Activated naive CD8-positive, alpha-beta T cell treated with anti-CD3 and anti-CD28 coated beads, Interleukin-2, amount 10 ng/mL, durations not matched to agents 7 days and 5 days (primary cell): ENCODE results near the gene RRP1. TPM values are rescaled to one million over a fixed set of nuclear protein-coding genes. Genes with fewer than 3 reads are reported as not detected.

ENCODE experiments used
- ATAC-seq: fragments of 150-1000 bp; cut with Tn5 transposase; one replicate; pipeline ENCODE4 v1.10.0; 2021; ENCODE audit warnings: low read depth, moderate library complexity
- POLR2A ChIA-PET: fragments of 350-600 bp; sonication (Branson Sonifier 250); formaldehyde crosslinking; loops from one replicate; lab custom pipeline; 2021; ENCODE audit warnings: antibody characterized with exemption; lab: Charles Lee
- DNase-seq: peaks from one replicate; pipeline ENCODE4 v3.0.0; 2021
- H3K27ac Mint-ChIP-seq: one replicate; pipeline ENCODE4 v1.8.0; 2022; ENCODE audit warnings: mild to moderate bottlenecking, mixed read lengths
- H3K27me3 Mint-ChIP-seq: one replicate; pipeline ENCODE4 v1.8.0; 2022; ENCODE audit warnings: mild to moderate bottlenecking, moderate library complexity, mixed read lengths
- H3K36me3 Mint-ChIP-seq: one replicate; pipeline ENCODE4 v1.8.0; 2021; ENCODE audit warnings: mild to moderate bottlenecking, mixed read lengths
- H3K4me1 Mint-ChIP-seq: one replicate; pipeline ENCODE4 v1.8.0; 2021; ENCODE audit warnings: mixed read lengths
- H3K4me3 Mint-ChIP-seq: one replicate; pipeline ENCODE4 v1.8.0; 2022; ENCODE audit warnings: mild to moderate bottlenecking, moderate library complexity, mixed read lengths
- H3K9me3 Mint-ChIP-seq: one replicate; pipeline ENCODE4 v1.8.0; 2021; ENCODE audit warnings: mixed read lengths
- total RNA-seq, 2 experiments: library from RNA; stranded (reverse); gene quantifications; one replicate each; pipeline ENCODE4 v1.2.3, GENCODE V29; 2021

The RRP1 gene
- total RNA-seq, 2 experiments from 2014 or later = 28.1 to 28.6 TPM

- H3K4me1 Mint-ChIP-seq = peaks cover 6% of the 10 kb centered on the region
- no peak for ATAC-seq
- POLR2A ChIA-PET = no interaction called here
- H3K27me3 Mint-ChIP-seq = no peaks in the 10 kb centered on the region
- H3K4me3 Mint-ChIP-seq = no peak overlapping the region
- no peaks in the 10 kb centered on the region for H3K9me3 Mint-ChIP-seq
- H3K27ac Mint-ChIP-seq = no peak overlapping the region
- no peak for DNase-seq
- H3K36me3 Mint-ChIP-seq = peaks cover 9% of the 10 kb centered on the region
Observed at GRCh38 chr21:43752758-43753438, 36.5 kb upstream of the RRP1 start.

- ATAC-seq = no peak
- no peaks in the 10 kb centered on the region for H3K27me3 Mint-ChIP-seq
- POLR2A ChIA-PET = no interaction called here
- no peak overlapping the region for H3K4me3 Mint-ChIP-seq
- no peaks in the 10 kb centered on the region for H3K9me3 Mint-ChIP-seq
- peaks cover 6% of the 10 kb centered on the region for H3K4me1 Mint-ChIP-seq
- DNase-seq = no peak
- H3K27ac Mint-ChIP-seq = no peak overlapping the region
- peaks cover 9% of the 10 kb centered on the region for H3K36me3 Mint-ChIP-seq
Observed at GRCh38 chr21:43753439-43753799, 36.0 kb upstream of the RRP1 start.

- H3K27me3 Mint-ChIP-seq = no peaks in the 10 kb centered on the region
- H3K36me3 Mint-ChIP-seq = peaks cover 9% of the 10 kb centered on the region
- no peak overlapping the region for H3K4me3 Mint-ChIP-seq
- H3K9me3 Mint-ChIP-seq = no peaks in the 10 kb centered on the region
- H3K4me1 Mint-ChIP-seq = no peaks in the 10 kb centered on the region
- H3K27ac Mint-ChIP-seq = no peak overlapping the region
- no peak for DNase-seq
- no peak for ATAC-seq
- POLR2A ChIA-PET = no interaction called here
Observed at GRCh38 chr21:43754948-43755781, 34.2 kb upstream of the RRP1 start.

GRCh38 chr21:43755820-43756594 lies 33.4 kb upstream of the RRP1 start:
- Mint-ChIP-seq H3K36me3 (peaks cover 5% of the 10 kb centered on the region), H3K9me3 (no peaks in the 10 kb centered on the region), H3K4me3 (no peak overlapping the region), H3K4me1 (no peaks in the 10 kb centered on the region), H3K27me3 (no peaks in the 10 kb centered on the region), H3K27ac (no peak overlapping the region)
- POLR2A ChIA-PET = no interaction called here
- no peak for DNase-seq
- no peak for ATAC-seq

- H3K27ac Mint-ChIP-seq = no peak overlapping the region
- POLR2A ChIA-PET = interaction anchor here (1.0 kb wide), 1 partner anchor 40 kb away, joined by 3 read pairs; no protein-coding TSS in a partner anchor
- no peaks in the 10 kb centered on the region for H3K27me3 Mint-ChIP-seq
- H3K4me1 Mint-ChIP-seq = no peaks in the 10 kb centered on the region
- H3K36me3 Mint-ChIP-seq = peaks cover 5% of the 10 kb centered on the region
- ATAC-seq = no peak
- no peaks in the 10 kb centered on the region for H3K9me3 Mint-ChIP-seq
- no peak for DNase-seq
- H3K4me3 Mint-ChIP-seq = no peak overlapping the region
Observed at GRCh38 chr21:43757601-43758000, 31.8 kb upstream of the RRP1 start.

- ATAC-seq (no peak), DNase-seq (no peak)
- Mint-ChIP-seq H3K27me3 (no peaks in the 10 kb centered on the region), H3K9me3 (no peaks in the 10 kb centered on the region), H3K36me3 (peaks cover 2% of the 10 kb centered on the region), H3K4me1 (no peaks in the 10 kb centered on the region), H3K4me3 (no peak overlapping the region), H3K27ac (no peak overlapping the region)
- POLR2A ChIA-PET = interaction anchor here (1.0 kb wide), 1 partner anchor 39 kb away, joined by 3 read pairs; no protein-coding TSS in a partner anchor
Observed at GRCh38 chr21:43758111-43758641, 31.2 kb upstream of the RRP1 start.

- ATAC-seq (no peak), DNase-seq (no peak)
- Mint-ChIP-seq H3K27me3 (no peaks in the 10 kb centered on the region), H3K4me3 (no peak overlapping the region), H3K9me3 (no peaks in the 10 kb centered on the region), H3K4me1 (peaks cover 2% of the 10 kb centered on the region), H3K27ac (no peak overlapping the region), H3K36me3 (peaks cover 2% of the 10 kb centered on the region)
- POLR2A ChIA-PET = no interaction called here
Observed at GRCh38 chr21:43758811-43759210, 30.6 kb upstream of the RRP1 start.

GRCh38 chr21:43759651-43760050 lies 29.7 kb upstream of the RRP1 start:
- DNase-seq (no peak), ATAC-seq (no peak)
- no peak overlapping the region for H3K4me3 Mint-ChIP-seq
- H3K27me3 Mint-ChIP-seq = no peaks in the 10 kb centered on the region
- H3K27ac Mint-ChIP-seq = no peak overlapping the region
- peaks cover 2% of the 10 kb centered on the region for H3K4me1 Mint-ChIP-seq
- no peaks in the 10 kb centered on the region for H3K36me3 Mint-ChIP-seq
- no peaks in the 10 kb centered on the region for H3K9me3 Mint-ChIP-seq
- POLR2A ChIA-PET = no interaction called here

- Mint-ChIP-seq H3K4me1 (peaks cover 2% of the 10 kb centered on the region), H3K9me3 (no peaks in the 10 kb centered on the region), H3K4me3 (no peak overlapping the region), H3K36me3 (no peaks in the 10 kb centered on the region), H3K27ac (no peak overlapping the region), H3K27me3 (no peaks in the 10 kb centered on the region)
- no peak for DNase-seq
- no peak for ATAC-seq
- POLR2A ChIA-PET = interaction anchor here (0.7 kb wide), 1 partner anchor 91 kb away, joined by 3 read pairs; no protein-coding TSS in a partner anchor
Observed at GRCh38 chr21:43760391-43760958, 28.9 kb upstream of the RRP1 start.

- POLR2A ChIA-PET = interaction anchor here (1.0 kb wide), 1 partner anchor 27 kb away, joined by 3 read pairs; no protein-coding TSS in a partner anchor
- no peak overlapping the region for H3K27ac Mint-ChIP-seq
- no peaks in the 10 kb centered on the region for H3K36me3 Mint-ChIP-seq
- H3K4me3 Mint-ChIP-seq = no peak overlapping the region
- peaks cover 2% of the 10 kb centered on the region for H3K4me1 Mint-ChIP-seq
- H3K9me3 Mint-ChIP-seq = no peaks in the 10 kb centered on the region
- no peaks in the 10 kb centered on the region for H3K27me3 Mint-ChIP-seq
- DNase-seq (no peak), ATAC-seq (no peak)
Observed at GRCh38 chr21:43761886-43762285, 27.5 kb upstream of the RRP1 start.

GRCh38 chr21:43762303-43763128 lies 26.9 kb upstream of the RRP1 start:
- ATAC-seq = no peak
- Mint-ChIP-seq H3K4me1 (peaks cover 2% of the 10 kb centered on the region), H3K27me3 (no peaks in the 10 kb centered on the region), H3K4me3 (no peak overlapping the region), H3K9me3 (no peaks in the 10 kb centered on the region), H3K36me3 (no peaks in the 10 kb centered on the region), H3K27ac (no peak overlapping the region)
- POLR2A ChIA-PET = interaction anchor here (1.0 kb wide), 1 partner anchor 28 kb away, joined by 3 read pairs; no protein-coding TSS in a partner anchor
- no peak for DNase-seq

GRCh38 chr21:43763901-43764523 lies 25.4 kb upstream of the RRP1 start:
- Mint-ChIP-seq H3K36me3 (no peaks in the 10 kb centered on the region), H3K4me1 (peaks cover 4% of the 10 kb centered on the region), H3K27ac (no peak overlapping the region), H3K27me3 (no peaks in the 10 kb centered on the region), H3K4me3 (no peak overlapping the region), H3K9me3 (no peaks in the 10 kb centered on the region)
- POLR2A ChIA-PET = no interaction called here
- DNase-seq (no peak), ATAC-seq (no peak)
